Testis (tissue), 3 donors: ENCODE measurements around the gene POLE. TPM values are rescaled to one million over a fixed set of nuclear protein-coding genes. Genes with fewer than 3 reads are reported as not detected.

ENCODE experiments used
- DNase-seq: peaks from one replicate; pipeline ENCODE4 v3.0.0-alpha.2; 2019
- H3K27ac ChIP-seq, 2 donors: fragments of 200-600 bp; sonication (generic); one replicate each; pipeline ENCODE4 v1.5.1; 2019
- H3K27me3 ChIP-seq: fragments of 200-600 bp; sonication (generic); one replicate; pipeline ENCODE4 v1.5.1; 2019
- H3K36me3 ChIP-seq: fragments of 200-600 bp; sonication (generic); one replicate; pipeline ENCODE4 v1.5.1; 2017; ENCODE audit warnings: low read depth; ENCODE audit errors: missing control alignments
- H3K4me1 ChIP-seq: fragments of 200-600 bp; sonication (generic); one replicate; pipeline ENCODE4 v1.5.1; 2019
- H3K4me3 ChIP-seq, 2 donors: fragments of 200-600 bp; sonication (generic); one replicate each; pipeline ENCODE4 v1.5.1; 2017 to 2019
- H3K9me3 ChIP-seq: fragments of 200-600 bp; sonication (generic); one replicate; pipeline ENCODE4 v1.5.1; 2017
- POLR2A ChIP-seq: fragments of 450-650 bp; IDR thresholded peaks from one replicate; pipeline ENCODE4 v1.6.1; 2017; ENCODE audit warnings: antibody characterized with exemption, mild to moderate bottlenecking, moderate library complexity
- WGBS, 2 donors: methylation state at CpG; one replicate each; pipeline ENCODE4 v1.1.5; 2018; 5-methylcytosine and 5-hydroxymethylcytosine counted together
- intact Hi-C: fragments of 100-400 bp; cut with DNase I; formaldehyde crosslinking; loops from one replicate; pipeline ENCODE4 v1.15.1; 2023; ENCODE audit warnings: low total_unique reads
- polyA plus RNA-seq: library from polyadenylated mRNA; stranded (reverse); fragments of 350-450 nt; fragmentation: Illumina TruSeq; extraction: RNeasy Lipid Tissue Mini Kit (QIAGEN cat#74804); gene quantifications from one replicate; pipeline ENCODE4 v1.2.3, GENCODE V29; 2014; ENCODE audit warnings: low read depth, low replicate concordance; ENCODE audit not compliant: insufficient read depth
- total RNA-seq, 2 donors: library from RNA; depleted of rRNA; stranded (reverse); fragments of >200 nt; gene quantifications; one replicate each; pipeline ENCODE4 v1.2.3, GENCODE V29; 2016
- TF ChIP-seq, protein P1 (sequence below), 3 experiments: fragments of 450-650 bp in 2 of 3; fragments of 200-600 bp in 1 of 3; sonication (generic) in 1 of 3; IDR thresholded peaks; one replicate each; pipeline ENCODE4 v1.5.1; 2016 to 2019; ENCODE audit warnings: antibody characterized with exemption in 3 of 3, mild to moderate bottlenecking in 2 of 3, moderate library complexity in 1 of 3

Gene POLE
- total and polyA plus RNA-seq, 3 donors from 2014 or later = 76.8 to 288 (median 123) TPM

- WGBS, 2 donors = 49 to 66% methylated on average over 15 to 25 of the region's 25 CpGs
- Histone ChIP-seq H3K27ac (no peak overlapping the region), H3K4me3 (no peak overlapping the region), H3K36me3 (no peaks in the 10 kb centered on the region), H3K9me3 (no peaks in the 10 kb centered on the region), H3K4me1 (no peaks in the 10 kb centered on the region), H3K27me3 (no peaks in the 10 kb centered on the region)
- TF ChIP-seq, protein P1, sequence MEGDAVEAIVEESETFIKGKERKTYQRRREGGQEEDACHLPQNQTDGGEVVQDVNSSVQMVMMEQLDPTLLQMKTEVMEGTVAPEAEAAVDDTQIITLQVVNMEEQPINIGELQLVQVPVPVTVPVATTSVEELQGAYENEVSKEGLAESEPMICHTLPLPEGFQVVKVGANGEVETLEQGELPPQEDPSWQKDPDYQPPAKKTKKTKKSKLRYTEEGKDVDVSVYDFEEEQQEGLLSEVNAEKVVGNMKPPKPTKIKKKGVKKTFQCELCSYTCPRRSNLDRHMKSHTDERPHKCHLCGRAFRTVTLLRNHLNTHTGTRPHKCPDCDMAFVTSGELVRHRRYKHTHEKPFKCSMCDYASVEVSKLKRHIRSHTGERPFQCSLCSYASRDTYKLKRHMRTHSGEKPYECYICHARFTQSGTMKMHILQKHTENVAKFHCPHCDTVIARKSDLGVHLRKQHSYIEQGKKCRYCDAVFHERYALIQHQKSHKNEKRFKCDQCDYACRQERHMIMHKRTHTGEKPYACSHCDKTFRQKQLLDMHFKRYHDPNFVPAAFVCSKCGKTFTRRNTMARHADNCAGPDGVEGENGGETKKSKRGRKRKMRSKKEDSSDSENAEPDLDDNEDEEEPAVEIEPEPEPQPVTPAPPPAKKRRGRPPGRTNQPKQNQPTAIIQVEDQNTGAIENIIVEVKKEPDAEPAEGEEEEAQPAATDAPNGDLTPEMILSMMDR (IDR thresholded peaks at IDR 0.05) = no peak
- no peak for TF ChIP-seq POLR2A
- intact Hi-C loops = loop anchor here (10.0 kb wide), 1 partner anchor 194 kb away; no protein-coding TSS in a partner anchor
- no peak for DNase-seq
Observed at GRCh38 chr12:132608231-132609171, 78.6 kb downstream of the POLE start.

GRCh38 chr12:132606927-132607326 is 80.2 kb downstream of the POLE start:
- Histone ChIP-seq H3K9me3 (no peaks in the 10 kb centered on the region), H3K27ac (no peak overlapping the region), H3K4me1 (no peaks in the 10 kb centered on the region), H3K27me3 (no peaks in the 10 kb centered on the region), H3K36me3 (no peaks in the 10 kb centered on the region), H3K4me3 (no peak overlapping the region)
- 91% methylated on average over 17 to 19 of the region's 19 CpGs for WGBS, 2 donors
- no peak for TF ChIP-seq POLR2A
- TF ChIP-seq, protein P1 (IDR thresholded peaks at IDR 0.05) = no peak
- intact Hi-C loops = loop anchor here (10.0 kb wide), 1 partner anchor 192 kb away; no protein-coding TSS in a partner anchor
- DNase-seq = no peak

DNA sequence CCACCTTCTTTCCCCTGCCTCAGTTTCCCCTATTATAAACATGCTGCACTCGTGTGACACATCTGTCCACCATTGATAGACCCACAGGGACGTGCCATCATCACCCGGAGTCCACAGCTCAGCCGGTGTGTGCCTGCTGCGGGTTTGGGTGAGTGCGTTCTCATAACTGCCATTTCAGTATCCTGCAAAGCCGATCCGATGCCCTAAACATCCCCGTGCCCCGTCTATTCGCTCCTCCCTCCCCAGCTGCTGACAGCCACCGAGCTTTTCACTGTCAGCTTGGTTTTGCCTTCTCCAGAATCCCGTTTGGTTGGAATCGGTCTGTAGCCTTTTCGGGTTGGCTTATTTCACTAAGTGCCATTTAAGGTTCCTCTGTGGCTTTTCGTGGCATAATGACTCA is 80.7 kb downstream of the POLE start:
- intact Hi-C loops = loop anchor here (10.0 kb wide), 1 partner anchor 192 kb away; no protein-coding TSS in a partner anchor
- H3K4me1 ChIP-seq = no peaks in the 10 kb centered on the region
- no peaks in the 10 kb centered on the region for H3K27me3 ChIP-seq
- DNase-seq = no peak
- no peak overlapping the region for H3K27ac ChIP-seq
- H3K4me3 ChIP-seq = no peak overlapping the region
- no peaks in the 10 kb centered on the region for H3K9me3 ChIP-seq
- TF ChIP-seq, protein P1 (IDR thresholded peaks at IDR 0.05) = no peak
- TF ChIP-seq POLR2A = no peak
- 87 to 88% methylated on average over 16 of the region's 16 CpGs for WGBS, 2 donors
- no peaks in the 10 kb centered on the region for H3K36me3 ChIP-seq

GRCh38 chr12:132605892-132606291 is 81.2 kb downstream of the POLE start:
- TF ChIP-seq, protein P1 (IDR thresholded peaks at IDR 0.05) = no peak
- no peak for TF ChIP-seq POLR2A
- H3K27me3 ChIP-seq = no peaks in the 10 kb centered on the region
- intact Hi-C loops = loop anchor here (10.0 kb wide), 1 partner anchor 191 kb away; no protein-coding TSS in a partner anchor

More at GRCh38 chr12:132605892-132606291, 81.2 kb downstream of the POLE start:
- no peaks in the 10 kb centered on the region for H3K36me3 ChIP-seq
- no peak for DNase-seq
- H3K9me3 ChIP-seq = no peaks in the 10 kb centered on the region
- no peak overlapping the region for H3K4me3 ChIP-seq
- 81 to 86% methylated on average over 12 to 18 of the region's 18 CpGs for WGBS, 2 donors
- no peaks in the 10 kb centered on the region for H3K4me1 ChIP-seq
- no peak overlapping the region for H3K27ac ChIP-seq
